IPS-11a (cell line): ENCODE measurements around the gene ZNF780B.

Experiments used
- H3K4me3 ChIP-seq: one replicate; pipeline ENCODE4 v1.5.1; 2013; ENCODE audit warnings: low read depth, low read length, control low read depth

ZNF780B gene

GRCh38 chr19:39983695-39984300 lies 72.2 kb downstream of the ZNF780B start:
- no peak overlapping the region for H3K4me3 ChIP-seq

- no peak overlapping the region for H3K4me3 ChIP-seq
Measured at GRCh38 chr19:39982883-39983282, 73.1 kb downstream of the ZNF780B start.
